Retina (tissue), 1 donor: ENCODE measurements around the gene ARAP3.
A peak's percentile ranks its signal among the peaks of the same experiment; 100 is the strongest.

Experiments
- DNase-seq: peaks from one replicate; pipeline ENCODE4 v3.0.0-alpha.2; 2016

The ARAP3 gene

GRCh38 chr5:141696431-141696830 lies 14.4 kb upstream of the ARAP3 start:
- no peak for DNase-seq

GRCh38 chr5:141695627-141696215 lies 13.7 kb upstream of the ARAP3 start:
- DNase-seq = peak; percentile 60

- DNase-seq = no peak
These were observed 12.4 kb upstream of the ARAP3 start for GRCh38 chr5:141694479-141694878.

- DNase-seq = no peak
These were observed 11.1 kb upstream of the ARAP3 start for GRCh38 chr5:141692919-141693725.

- DNase-seq = no peak
These were observed 10.5 kb upstream of the ARAP3 start for GRCh38 chr5:141692533-141692888.

GRCh38 chr5:141691867-141692532 lies 10.0 kb upstream of the ARAP3 start:
- DNase-seq = peak; percentile 97

- no peak for DNase-seq
These were observed 9.3 kb upstream of the ARAP3 start for GRCh38 chr5:141691286-141691866.

- DNase-seq = no peak
These were observed 4.8 kb upstream of the ARAP3 start for GRCh38 chr5:141686648-141687416.

GRCh38 chr5:141685591-141685990 lies 3.6 kb upstream of the ARAP3 start:
- no peak for DNase-seq

- no peak for DNase-seq
These were observed 1.6 kb upstream of the ARAP3 start for GRCh38 chr5:141683596-141684141.

- DNase-seq = no peak
These were observed 735 bp downstream of the ARAP3 start for GRCh38 chr5:141681295-141681694.

GRCh38 chr5:141680751-141681201 lies 1.3 kb downstream of the ARAP3 start:
- peak; percentile 52 for DNase-seq

GRCh38 chr5:141680178-141680577 lies 1.9 kb downstream of the ARAP3 start:
- no peak for DNase-seq

- no peak for DNase-seq
These were observed 4.6 kb downstream of the ARAP3 start for GRCh38 chr5:141677415-141677814.

GRCh38 chr5:141675672-141676071 lies 6.4 kb downstream of the ARAP3 start:
- DNase-seq = no peak

GRCh38 chr5:141674747-141675146 lies 7.3 kb downstream of the ARAP3 start:
- DNase-seq = no peak

- peak; percentile 60 for DNase-seq
These were observed 8.9 kb downstream of the ARAP3 start for GRCh38 chr5:141672841-141673813.

- no peak for DNase-seq
These were observed 9.8 kb downstream of the ARAP3 start for GRCh38 chr5:141672071-141672840.

GRCh38 chr5:141669520-141669919 lies 12.5 kb downstream of the ARAP3 start:
- DNase-seq = no peak

- no peak for DNase-seq
These were observed 13.3 kb downstream of the ARAP3 start for GRCh38 chr5:141668601-141669265.
